ENCODE data around the gene CALN1. TPM values are rescaled to one million over a fixed set of nuclear protein-coding genes. Genes with fewer than 3 reads are reported as not detected.

CALN1 gene
- polyA plus RNA-seq, 1 experiment: not detected

DNA sequence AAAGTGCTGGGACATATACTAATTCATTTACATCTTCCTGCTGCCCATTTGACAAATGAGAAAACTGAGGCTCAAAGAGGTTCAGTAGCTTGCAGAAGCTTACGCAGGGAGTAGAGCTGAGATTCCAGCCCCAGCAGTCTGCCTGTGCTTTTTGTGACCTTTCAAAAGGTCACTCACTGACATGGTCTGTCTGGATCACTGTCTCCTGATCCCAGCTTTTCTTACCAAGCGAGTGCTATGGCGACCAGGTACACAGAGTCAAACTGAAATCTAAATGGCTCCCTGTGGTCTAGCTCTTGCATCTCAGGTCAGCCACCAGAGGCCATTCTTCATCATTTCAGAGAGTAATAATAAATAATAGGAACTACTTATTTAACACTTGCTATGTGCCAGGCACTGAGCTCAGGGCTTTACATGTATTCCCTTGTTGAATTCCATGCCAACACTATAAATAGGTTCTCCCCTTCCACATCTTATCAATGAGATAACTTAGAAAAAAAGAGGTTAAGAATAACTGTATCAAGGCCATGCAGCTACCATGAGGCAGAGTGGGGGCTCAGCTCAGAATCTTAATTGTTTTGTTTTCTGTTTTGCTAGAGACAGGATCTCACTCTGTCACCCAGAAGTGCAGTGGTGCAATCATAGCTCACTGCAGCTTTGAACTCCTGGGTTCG, 381.0 kb downstream of the CALN1 start:
- no peaks in the 10 kb centered on the region for H3K36me3 ChIP-seq (ENCODE audit: control insufficient read depth, insufficient read depth, low read length)
- ChIA-PET POLR2A (no interaction called here), CTCF (interaction anchor here (0.6 kb wide), 1 partner anchor 464 kb away, joined by 3 read pairs; no protein-coding TSS in a partner anchor)
- TF ChIP-seq, protein P1, sequence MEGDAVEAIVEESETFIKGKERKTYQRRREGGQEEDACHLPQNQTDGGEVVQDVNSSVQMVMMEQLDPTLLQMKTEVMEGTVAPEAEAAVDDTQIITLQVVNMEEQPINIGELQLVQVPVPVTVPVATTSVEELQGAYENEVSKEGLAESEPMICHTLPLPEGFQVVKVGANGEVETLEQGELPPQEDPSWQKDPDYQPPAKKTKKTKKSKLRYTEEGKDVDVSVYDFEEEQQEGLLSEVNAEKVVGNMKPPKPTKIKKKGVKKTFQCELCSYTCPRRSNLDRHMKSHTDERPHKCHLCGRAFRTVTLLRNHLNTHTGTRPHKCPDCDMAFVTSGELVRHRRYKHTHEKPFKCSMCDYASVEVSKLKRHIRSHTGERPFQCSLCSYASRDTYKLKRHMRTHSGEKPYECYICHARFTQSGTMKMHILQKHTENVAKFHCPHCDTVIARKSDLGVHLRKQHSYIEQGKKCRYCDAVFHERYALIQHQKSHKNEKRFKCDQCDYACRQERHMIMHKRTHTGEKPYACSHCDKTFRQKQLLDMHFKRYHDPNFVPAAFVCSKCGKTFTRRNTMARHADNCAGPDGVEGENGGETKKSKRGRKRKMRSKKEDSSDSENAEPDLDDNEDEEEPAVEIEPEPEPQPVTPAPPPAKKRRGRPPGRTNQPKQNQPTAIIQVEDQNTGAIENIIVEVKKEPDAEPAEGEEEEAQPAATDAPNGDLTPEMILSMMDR (IDR thresholded peaks at IDR 0.05; ENCODE audit: insufficient read depth, low read depth, low read length): no peak
- no peak overlapping the region for H3K4me3 ChIP-seq (ENCODE audit: low read depth, low read length)
- H3K27me3 ChIP-seq (ENCODE audit: control insufficient read depth, insufficient read depth, low read length): no peaks in the 10 kb centered on the region
- DNase-seq (ENCODE audit: low read depth): no peak

DNA sequence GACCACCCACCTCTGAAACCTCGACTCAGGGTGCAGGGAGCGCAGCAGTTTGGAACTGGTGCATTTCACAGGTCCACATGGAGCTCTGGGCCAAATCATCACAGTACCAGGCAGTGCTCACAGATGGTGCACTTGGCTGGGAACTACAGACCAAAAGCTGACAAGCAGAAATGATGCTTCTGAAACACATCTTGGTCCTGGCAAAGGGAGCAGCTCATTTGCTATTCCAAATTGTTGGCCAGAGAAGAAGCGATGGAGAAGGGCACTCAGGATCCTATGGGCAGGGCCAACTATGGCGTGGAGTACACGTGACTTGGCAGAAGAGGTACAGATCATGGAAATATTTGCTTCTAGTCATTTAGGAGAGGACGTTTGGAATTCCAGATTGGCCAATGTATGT, 383.9 kb downstream of the CALN1 start:
- ChIA-PET CTCF (no interaction called here), POLR2A (no interaction called here)
- Histone ChIP-seq H3K27me3 (ENCODE audit: control insufficient read depth, insufficient read depth, low read length) (no peaks in the 10 kb centered on the region), H3K36me3 (ENCODE audit: control insufficient read depth, insufficient read depth, low read length) (no peaks in the 10 kb centered on the region), H3K4me3 (ENCODE audit: low read depth, low read length) (no peak overlapping the region)
- no peak for DNase-seq (ENCODE audit: low read depth)
- TF ChIP-seq, protein P1 (IDR thresholded peaks at IDR 0.05; ENCODE audit: insufficient read depth, low read depth, low read length): no peak

DNA sequence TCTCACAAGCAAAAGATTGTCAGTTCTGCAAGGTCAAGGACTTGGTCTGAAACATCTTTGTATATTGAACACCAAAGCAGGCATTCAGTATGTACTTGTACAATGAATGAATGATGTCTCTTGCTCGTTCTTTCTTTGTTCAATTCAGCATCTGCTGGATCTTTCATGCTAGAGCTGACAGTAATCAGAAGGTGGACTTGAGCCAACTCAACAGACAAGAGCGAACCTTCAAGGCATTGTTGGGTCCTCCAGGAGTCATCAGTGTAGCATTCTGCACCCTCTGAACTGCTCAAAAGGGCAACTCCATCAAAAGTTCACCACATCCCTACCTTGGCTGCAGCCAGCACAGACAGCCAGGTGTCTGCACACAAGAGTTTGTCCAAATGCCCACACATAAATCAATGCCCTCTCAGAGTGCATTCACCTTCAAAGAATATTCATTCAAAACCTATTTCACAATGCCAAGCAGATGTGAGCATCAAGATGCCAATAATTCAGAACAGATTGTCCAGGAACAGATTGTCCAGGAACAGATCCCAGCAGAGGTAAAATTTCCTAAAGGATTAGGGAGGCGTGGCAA, 386.7 kb downstream of the CALN1 start:
- TF ChIP-seq, protein P1 (IDR thresholded peaks at IDR 0.05; ENCODE audit: insufficient read depth, low read depth, low read length): no peak
- Histone ChIP-seq H3K36me3 (ENCODE audit: control insufficient read depth, insufficient read depth, low read length) (no peaks in the 10 kb centered on the region), H3K4me3 (ENCODE audit: low read depth, low read length) (no peak overlapping the region), H3K27me3 (ENCODE audit: control insufficient read depth, insufficient read depth, low read length) (no peaks in the 10 kb centered on the region)
- POLR2A ChIA-PET: no interaction called here
- DNase-seq (ENCODE audit: low read depth): no peak
- CTCF ChIA-PET: no interaction called here

DNA sequence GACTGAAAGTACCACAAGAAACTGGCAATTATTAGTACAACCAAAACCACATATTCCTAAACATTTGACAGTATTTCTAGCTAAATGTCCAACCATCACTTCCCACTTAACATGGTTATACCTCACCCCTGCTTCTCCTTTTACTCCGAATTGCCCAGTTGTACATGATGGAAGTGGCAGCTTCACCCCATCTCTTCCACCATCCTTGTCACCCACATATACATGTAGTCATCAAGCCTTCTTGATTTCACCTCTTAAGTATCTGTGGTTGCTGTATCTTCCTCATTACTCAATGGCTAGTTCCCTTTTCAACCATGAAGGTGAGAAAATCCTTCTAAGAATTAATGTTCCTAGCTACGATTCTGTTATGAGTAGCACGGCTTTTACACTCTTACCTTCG, 388.2 kb downstream of the CALN1 start:
- ChIA-PET POLR2A (no interaction called here), CTCF (no interaction called here)
- no peak for DNase-seq (ENCODE audit: low read depth)
- Histone ChIP-seq H3K36me3 (ENCODE audit: control insufficient read depth, insufficient read depth, low read length) (no peaks in the 10 kb centered on the region), H3K27me3 (ENCODE audit: control insufficient read depth, insufficient read depth, low read length) (no peaks in the 10 kb centered on the region), H3K4me3 (ENCODE audit: low read depth, low read length) (no peak overlapping the region)
- TF ChIP-seq, protein P1 (IDR thresholded peaks at IDR 0.05; ENCODE audit: insufficient read depth, low read depth, low read length): no peak

DNA sequence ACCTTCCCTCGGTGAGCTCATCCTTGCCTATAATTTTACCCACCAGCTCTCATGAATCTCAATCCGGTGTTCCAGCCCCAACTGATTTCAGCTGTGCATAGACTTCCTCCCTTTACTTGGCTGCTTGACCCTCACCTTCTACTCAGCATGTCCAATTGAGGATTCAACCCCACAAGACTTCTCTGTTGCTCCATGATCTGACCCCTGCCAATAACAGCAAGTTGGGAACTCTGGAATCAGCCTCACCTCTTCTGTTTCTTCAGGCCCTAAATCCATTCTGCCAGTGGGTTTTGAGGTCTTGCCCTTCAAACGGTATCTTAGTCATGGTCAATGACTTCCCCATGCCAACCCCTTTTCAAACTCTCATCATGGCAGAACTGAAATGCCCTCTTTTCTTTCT, 390.4 kb downstream of the CALN1 start:
- no peaks in the 10 kb centered on the region for H3K36me3 ChIP-seq (ENCODE audit: control insufficient read depth, insufficient read depth, low read length)
- H3K27me3 ChIP-seq (ENCODE audit: control insufficient read depth, insufficient read depth, low read length): no peaks in the 10 kb centered on the region
- DNase-seq (ENCODE audit: low read depth): no peak
- CTCF ChIA-PET: no interaction called here
- TF ChIP-seq, protein P1 (IDR thresholded peaks at IDR 0.05; ENCODE audit: insufficient read depth, low read depth, low read length): no peak
- no peak overlapping the region for H3K4me3 ChIP-seq (ENCODE audit: low read depth, low read length)
- POLR2A ChIA-PET: no interaction called here
